Neural cell (in vitro differentiated cells): Measurements from ENCODE around the gene SLC25A42. TPM values are rescaled to one million over a fixed set of nuclear protein-coding genes. Genes with fewer than 3 reads are reported as not detected.

Source experiments
- H2AFZ ChIP-seq: fragments of 200-600, 300-800 bp; sonication (generic), shearing (Covaris generic); 2 replicates; pipeline ENCODE4 v1.6.0; 2014; ENCODE audit warnings: low read depth, mild to moderate bottlenecking, antibody characterized with exemption, low read length, moderate library complexity
- H3F3A ChIP-seq: fragments of 200-600 bp; shearing (Covaris generic); 2 replicates; pipeline ENCODE4 v1.6.1; 2016; ENCODE audit warnings: mild to moderate bottlenecking, moderate library complexity, mixed read lengths, antibody characterized with exemption, low read length; ENCODE audit not compliant: insufficient read depth, poor library complexity, severe bottlenecking
- H3K27ac ChIP-seq: fragments of 200-600, 300-800 bp; sonication (generic), shearing (Covaris generic); 2 replicates; pipeline ENCODE4 v1.5.1; 2014; ENCODE audit warnings: mild to moderate bottlenecking, low read length, moderate library complexity
- H3K27me3 ChIP-seq: fragments of 300-800, 200-600 bp; sonication (generic), shearing (Covaris generic); 2 replicates; pipeline ENCODE4 v1.6.0; 2014; ENCODE audit warnings: mild to moderate bottlenecking, low read depth, low read length, moderate library complexity; ENCODE audit not compliant: insufficient read depth
- H3K36me3 ChIP-seq: fragments of 300-800, 200-600 bp; sonication (generic), shearing (Covaris generic); 2 replicates; pipeline ENCODE4 v1.5.1; 2014; ENCODE audit warnings: mild to moderate bottlenecking, antibody characterized with exemption, low read length, moderate library complexity; ENCODE audit not compliant: insufficient read depth
- H3K4me2 ChIP-seq: fragments of 300-800, 200-600 bp; sonication (generic), shearing (Covaris generic); 2 replicates; pipeline ENCODE4 v1.6.0; 2014; ENCODE audit warnings: mild to moderate bottlenecking, low read length
- H3K4me3 ChIP-seq: fragments of 300-800, 200-600 bp; sonication (generic), shearing (Covaris generic); 2 replicates; pipeline ENCODE4 v1.5.1; 2014; ENCODE audit warnings: mild to moderate bottlenecking, low read length, moderate library complexity
- H3K79me2 ChIP-seq: fragments of 200-600 bp; shearing (Covaris generic); replicated peaks from 2 replicates; pipeline ENCODE4 v1.6.0; 2014; ENCODE audit warnings: mild to moderate bottlenecking, low read length, moderate library complexity; ENCODE audit not compliant: insufficient read depth
- H3K9ac ChIP-seq: fragments of 300-800, 200-600 bp; sonication (generic), shearing (Covaris generic); 2 replicates; pipeline ENCODE4 v1.6.1; 2016; ENCODE audit warnings: mild to moderate bottlenecking, low read length, mixed read lengths
- H3K9me2 ChIP-seq: fragments of 200-600 bp; shearing (Covaris generic); 2 replicates; pipeline ENCODE4 v1.6.1; 2016; ENCODE audit warnings: mild to moderate bottlenecking, low read length, mixed read lengths; ENCODE audit not compliant: insufficient read depth
- H3K9me3 ChIP-seq: fragments of 200-600, 300-800 bp; sonication (generic), shearing (Covaris generic); 2 replicates; pipeline ENCODE4 v1.6.1; 2016; ENCODE audit warnings: mild to moderate bottlenecking, mixed run types, low read length, moderate library complexity, mixed read lengths
- H4K20me1 ChIP-seq: fragments of 200-600 bp; shearing (Covaris generic); 2 replicates; pipeline ENCODE4 v1.6.1; 2016; ENCODE audit warnings: mild to moderate bottlenecking, mixed run types; ENCODE audit not compliant: insufficient read depth
- EP300 ChIP-seq: fragments of 450-650 bp; conservative IDR thresholded peaks from 2 replicates; pipeline ENCODE4 v1.6.1; 2014; ENCODE audit warnings: antibody characterized with exemption, mild to moderate bottlenecking, moderate library complexity; ENCODE audit not compliant: poor library complexity, severe bottlenecking
- EZH2 ChIP-seq: fragments of 200-600, 300-800 bp; shearing (Covaris generic), sonication (generic); IDR thresholded peaks from 2 replicates; pipeline ENCODE4 v1.6.1; 2014; ENCODE audit warnings: antibody characterized with exemption, low read length, borderline replicate concordance, mild to moderate bottlenecking; ENCODE audit not compliant: insufficient read depth, poor library complexity, severe bottlenecking
- MXI1 ChIP-seq: fragments of 450-650 bp; conservative IDR thresholded peaks from 2 replicates; pipeline ENCODE4 v1.6.1; 2014; ENCODE audit warnings: antibody characterized with exemption, mild to moderate bottlenecking; ENCODE audit not compliant: poor library complexity, severe bottlenecking
- POLR2AphosphoS5 ChIP-seq: IDR thresholded peaks from 2 replicates; pipeline ENCODE4 v1.6.1; 2012
- RAD21 ChIP-seq: fragments of 450-650 bp; conservative IDR thresholded peaks from 2 replicates; pipeline ENCODE4 v1.6.1; 2014; ENCODE audit warnings: antibody characterized with exemption, mild to moderate bottlenecking, moderate library complexity
- SMC3 ChIP-seq: fragments of 450-650 bp; conservative IDR thresholded peaks from 2 replicates; pipeline ENCODE4 v1.6.1; 2014; ENCODE audit warnings: antibody characterized with exemption, mild to moderate bottlenecking, moderate library complexity; ENCODE audit not compliant: poor library complexity
- TAF1 ChIP-seq: IDR thresholded peaks from 2 replicates; pipeline ENCODE4 v1.6.1; 2012; ENCODE audit warnings: low read depth
- polyA plus RNA-seq: library from polyadenylated mRNA; depleted of rRNA; stranded (reverse); fragments of >200 nt; gene quantifications from 2 replicates; pipeline ENCODE4 v1.2.3, GENCODE V29; 2014
- TF ChIP-seq, protein P1 (sequence below): fragments of 450-650 bp; IDR thresholded peaks from 2 replicates; pipeline ENCODE4 v1.5.1; 2014; ENCODE audit warnings: antibody characterized with exemption, mild to moderate bottlenecking, moderate library complexity; ENCODE audit not compliant: poor library complexity, severe bottlenecking
- TF ChIP-seq, protein P2 (sequence below): IDR thresholded peaks from 2 replicates; pipeline ENCODE4 v1.6.1; 2012; ENCODE audit warnings: borderline replicate concordance

Gene SLC25A42
- polyA plus RNA-seq, 1 donor from 2014 or later = 22.7 TPM

DNA sequence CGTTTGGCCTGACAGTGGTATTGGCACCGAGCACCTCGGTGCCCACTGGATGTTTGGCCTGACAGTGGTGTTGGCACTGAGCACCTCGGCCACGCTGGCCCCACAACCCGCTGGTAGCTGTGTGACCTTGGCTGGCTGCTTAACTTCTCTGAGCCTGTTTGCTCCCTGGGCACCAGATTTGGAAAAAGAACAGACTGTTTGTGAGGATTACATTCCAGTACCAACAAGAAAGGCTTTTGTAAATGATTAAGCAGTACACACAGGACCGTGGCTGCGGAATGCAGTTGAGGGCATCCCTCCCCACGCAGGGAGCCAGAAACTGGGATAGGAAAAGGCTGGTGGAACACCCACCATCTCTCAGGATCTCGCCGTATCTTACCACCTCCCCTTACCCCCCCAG, 31.9 kb downstream of the SLC25A42 start:
- Histone ChIP-seq H3K27ac (no peak overlapping the region), H3K27me3 (no peaks in the 10 kb centered on the region), H3K4me3 (no peak overlapping the region), H3K79me2 (no peaks in the 10 kb centered on the region), H3F3A (no peaks in the 10 kb centered on the region), H3K36me3 (no peaks in the 10 kb centered on the region), H3K9ac (no peak overlapping the region), H3K9me3 (no peaks in the 10 kb centered on the region), H2AFZ (no peak overlapping the region), H3K4me2 (no peak overlapping the region), H4K20me1 (no peaks in the 10 kb centered on the region), H3K9me2 (no peaks in the 10 kb centered on the region)
- no peak for TF ChIP-seq POLR2AphosphoS5
- no peak for TF ChIP-seq TAF1

DNA sequence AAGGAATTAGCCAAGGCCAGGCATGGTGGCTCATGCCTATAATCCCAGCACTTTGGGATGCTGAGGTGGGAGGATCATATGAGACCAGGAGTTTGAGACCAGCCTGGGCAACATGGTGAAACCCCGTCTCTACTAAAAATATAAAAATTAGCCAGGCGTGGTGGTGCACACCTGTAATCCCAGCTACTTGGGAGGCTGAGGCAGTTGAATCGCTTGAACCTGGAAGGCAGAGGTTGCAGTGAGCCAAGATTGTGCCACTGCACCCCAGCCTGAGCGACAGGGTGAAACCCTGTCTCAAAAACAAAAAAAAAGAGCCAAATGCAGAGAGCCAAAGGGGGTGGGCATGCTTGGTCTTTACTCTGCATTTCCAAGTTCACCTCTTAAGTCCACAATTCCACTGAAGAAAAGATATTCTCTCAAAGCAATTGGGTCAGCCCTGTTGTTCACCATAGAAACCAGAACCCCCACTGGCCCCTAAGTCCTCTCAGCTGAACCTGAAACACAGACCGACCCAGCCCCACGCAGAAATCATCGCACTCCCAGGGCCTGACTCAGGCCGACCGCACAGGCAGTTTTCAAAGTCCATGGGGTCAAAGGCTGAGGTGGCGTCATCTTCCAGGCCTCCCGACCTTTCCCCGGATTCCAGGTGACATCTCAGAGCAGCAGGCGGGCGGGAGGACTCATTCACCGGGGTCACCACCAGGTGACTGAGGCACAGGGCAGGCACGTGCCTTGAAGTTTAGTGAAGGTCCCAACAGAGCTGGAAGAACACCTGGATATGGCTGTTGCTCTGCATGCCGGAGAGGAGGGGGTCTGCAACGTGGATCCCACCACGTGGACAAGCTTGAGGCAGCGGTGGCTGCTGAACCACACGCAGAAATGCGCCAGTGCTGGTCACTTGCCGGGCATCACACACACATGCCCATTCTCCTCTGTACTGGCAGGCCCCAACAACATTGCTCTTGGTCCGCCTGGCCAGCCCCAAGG, 33.1 kb downstream of the SLC25A42 start:
- no peaks in the 10 kb centered on the region for H4K20me1 ChIP-seq
- H3K9me2 ChIP-seq = no peaks in the 10 kb centered on the region

More for the DNA sequence above, 33.1 kb downstream of the SLC25A42 start:
- no peaks in the 10 kb centered on the region for H3K79me2 ChIP-seq
- H3K4me3 ChIP-seq = no peak overlapping the region
- no peak overlapping the region for H3K9ac ChIP-seq
- H3K9me3 ChIP-seq = no peaks in the 10 kb centered on the region
- H3K4me2 ChIP-seq = no peak overlapping the region
- no peak overlapping the region for H2AFZ ChIP-seq
- H3K27ac ChIP-seq = no peak overlapping the region
- no peaks in the 10 kb centered on the region for H3K27me3 ChIP-seq
- H3F3A ChIP-seq = no peaks in the 10 kb centered on the region
- TF ChIP-seq EP300 (no peak), TAF1 (no peak), RAD21 (no peak), MXI1 (no peak), EZH2 (no peak), POLR2AphosphoS5 (no peak), SMC3 (no peak)
- TF ChIP-seq, protein P1, sequence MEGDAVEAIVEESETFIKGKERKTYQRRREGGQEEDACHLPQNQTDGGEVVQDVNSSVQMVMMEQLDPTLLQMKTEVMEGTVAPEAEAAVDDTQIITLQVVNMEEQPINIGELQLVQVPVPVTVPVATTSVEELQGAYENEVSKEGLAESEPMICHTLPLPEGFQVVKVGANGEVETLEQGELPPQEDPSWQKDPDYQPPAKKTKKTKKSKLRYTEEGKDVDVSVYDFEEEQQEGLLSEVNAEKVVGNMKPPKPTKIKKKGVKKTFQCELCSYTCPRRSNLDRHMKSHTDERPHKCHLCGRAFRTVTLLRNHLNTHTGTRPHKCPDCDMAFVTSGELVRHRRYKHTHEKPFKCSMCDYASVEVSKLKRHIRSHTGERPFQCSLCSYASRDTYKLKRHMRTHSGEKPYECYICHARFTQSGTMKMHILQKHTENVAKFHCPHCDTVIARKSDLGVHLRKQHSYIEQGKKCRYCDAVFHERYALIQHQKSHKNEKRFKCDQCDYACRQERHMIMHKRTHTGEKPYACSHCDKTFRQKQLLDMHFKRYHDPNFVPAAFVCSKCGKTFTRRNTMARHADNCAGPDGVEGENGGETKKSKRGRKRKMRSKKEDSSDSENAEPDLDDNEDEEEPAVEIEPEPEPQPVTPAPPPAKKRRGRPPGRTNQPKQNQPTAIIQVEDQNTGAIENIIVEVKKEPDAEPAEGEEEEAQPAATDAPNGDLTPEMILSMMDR = no peak
- TF ChIP-seq, protein P2, sequence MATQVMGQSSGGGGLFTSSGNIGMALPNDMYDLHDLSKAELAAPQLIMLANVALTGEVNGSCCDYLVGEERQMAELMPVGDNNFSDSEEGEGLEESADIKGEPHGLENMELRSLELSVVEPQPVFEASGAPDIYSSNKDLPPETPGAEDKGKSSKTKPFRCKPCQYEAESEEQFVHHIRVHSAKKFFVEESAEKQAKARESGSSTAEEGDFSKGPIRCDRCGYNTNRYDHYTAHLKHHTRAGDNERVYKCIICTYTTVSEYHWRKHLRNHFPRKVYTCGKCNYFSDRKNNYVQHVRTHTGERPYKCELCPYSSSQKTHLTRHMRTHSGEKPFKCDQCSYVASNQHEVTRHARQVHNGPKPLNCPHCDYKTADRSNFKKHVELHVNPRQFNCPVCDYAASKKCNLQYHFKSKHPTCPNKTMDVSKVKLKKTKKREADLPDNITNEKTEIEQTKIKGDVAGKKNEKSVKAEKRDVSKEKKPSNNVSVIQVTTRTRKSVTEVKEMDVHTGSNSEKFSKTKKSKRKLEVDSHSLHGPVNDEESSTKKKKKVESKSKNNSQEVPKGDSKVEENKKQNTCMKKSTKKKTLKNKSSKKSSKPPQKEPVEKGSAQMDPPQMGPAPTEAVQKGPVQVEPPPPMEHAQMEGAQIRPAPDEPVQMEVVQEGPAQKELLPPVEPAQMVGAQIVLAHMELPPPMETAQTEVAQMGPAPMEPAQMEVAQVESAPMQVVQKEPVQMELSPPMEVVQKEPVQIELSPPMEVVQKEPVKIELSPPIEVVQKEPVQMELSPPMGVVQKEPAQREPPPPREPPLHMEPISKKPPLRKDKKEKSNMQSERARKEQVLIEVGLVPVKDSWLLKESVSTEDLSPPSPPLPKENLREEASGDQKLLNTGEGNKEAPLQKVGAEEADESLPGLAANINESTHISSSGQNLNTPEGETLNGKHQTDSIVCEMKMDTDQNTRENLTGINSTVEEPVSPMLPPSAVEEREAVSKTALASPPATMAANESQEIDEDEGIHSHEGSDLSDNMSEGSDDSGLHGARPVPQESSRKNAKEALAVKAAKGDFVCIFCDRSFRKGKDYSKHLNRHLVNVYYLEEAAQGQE = no peak
- no peaks in the 10 kb centered on the region for H3K36me3 ChIP-seq
